B cell (primary cell): ENCODE data around the gene ABR. TPM values are rescaled to one million over a fixed set of nuclear protein-coding genes. Genes with fewer than 3 reads are reported as not detected.
A peak's percentile ranks its signal among the peaks of the same experiment; 100 is the strongest.

Source experiments
- ATAC-seq: fragments of 200-7000 bp; cut with Tn5 transposase; one replicate; pipeline ENCODE4 v1.10.0; 2021; ENCODE audit warnings: low read depth, mild to moderate bottlenecking, moderate number of reproducible peaks, moderate library complexity
- CTCF ChIA-PET: fragments of 350-600 bp; sonication (Branson Sonifier 250); formaldehyde crosslinking; loops from one replicate; lab custom pipeline; 2021; ENCODE audit warnings: antibody characterized with exemption, inconsistent platforms; lab: Charles Lee
- POLR2A ChIA-PET: fragments of 350-600 bp; sonication (Branson Sonifier 250); formaldehyde crosslinking; loops from one replicate; lab custom pipeline; 2021; ENCODE audit warnings: antibody characterized with exemption; lab: Charles Lee
- DNase-seq: peaks from one replicate; pipeline ENCODE4 v3.0.0; 2013
- H2AFZ ChIP-seq: 2 replicates; pipeline ENCODE4 v1.6.1; 2012; ENCODE audit warnings: mild to moderate bottlenecking, low read depth, low read length; ENCODE audit not compliant: insufficient read depth, poor library complexity, severe bottlenecking
- H3K27ac ChIP-seq, 2 donors: 1 replicate in 1 of 2; 2 replicates in 1 of 2; pipeline ENCODE4 v1.5.1; 2012 to 2013; ENCODE audit warnings: low read length in 2 of 2, mild to moderate bottlenecking in 2 of 2, moderate library complexity in 1 of 2
- H3K27me3 ChIP-seq, 4 experiments: fragments of 200-600 bp in 1 of 4; sonication (generic) in 1 of 4; replicated peaks in 1 of 4; 1 replicate in 2 of 4; 2 replicates in 2 of 4; pipeline versions ENCODE4 v1.6.1 to v1.7.0; 2013 to 2016; ENCODE audit warnings: low read length in 3 of 4, mild to moderate bottlenecking in 2 of 4, mixed read lengths in 1 of 4, moderate library complexity in 1 of 4; ENCODE audit not compliant: insufficient read depth in 4 of 4, control insufficient read depth in 3 of 4; ENCODE audit errors: control extremely low read depth in 1 of 4
- H3K36me3 ChIP-seq, 2 experiments: replicated peaks in 1 of 2; 1 replicate in 1 of 2; 2 replicates in 1 of 2; pipeline versions ENCODE4 v1.6.1 to v1.7.1; 2013; ENCODE audit warnings: low read length in 1 of 2; ENCODE audit not compliant: insufficient read depth in 2 of 2, control insufficient read depth in 1 of 2; ENCODE audit errors: control extremely low read depth in 1 of 2, extremely low read depth in 1 of 2
- H3K4me1 ChIP-seq, 2 donors: fragments of 200-600 bp in 1 of 2; sonication (generic) in 1 of 2; 1 replicate in 1 of 2; 2 replicates in 1 of 2; pipeline versions ENCODE4 v1.5.1 to v1.6.1; 2013 to 2017; ENCODE audit warnings: low read length in 2 of 2; ENCODE audit not compliant: control insufficient read depth in 2 of 2, insufficient read depth in 2 of 2
- H3K4me2 ChIP-seq: replicated peaks from 2 replicates; pipeline ENCODE3; 2012; ENCODE audit warnings: mild to moderate bottlenecking, low read depth, low read length; ENCODE audit not compliant: poor library complexity, severe bottlenecking
- H3K4me3 ChIP-seq, 5 experiments: fragments of 200-600 bp in 1 of 5; sonication (generic) in 1 of 5; 1 replicate in 3 of 5; 2 replicates in 2 of 5; pipeline versions ENCODE4 v1.5.1 to v1.7.0; 2011 to 2016; ENCODE audit warnings: low read length in 4 of 5, mild to moderate bottlenecking in 4 of 5, low read depth in 2 of 5, control low read depth in 1 of 5, moderate library complexity in 1 of 5; ENCODE audit not compliant: insufficient read depth in 1 of 5; ENCODE audit errors: control extremely low read depth in 1 of 5, extremely low read depth in 1 of 5
- H3K79me2 ChIP-seq: fragments of 200-600 bp; sonication (generic); one replicate; pipeline ENCODE4 v1.6.0; 2016; ENCODE audit warnings: low read length; ENCODE audit not compliant: control insufficient read depth, insufficient read depth
- H3K9ac ChIP-seq: fragments of 200-600 bp; sonication (generic); 2 replicates; pipeline ENCODE4 v1.6.1; 2017; ENCODE audit warnings: mild to moderate bottlenecking, low read length, moderate library complexity
- H3K9me3 ChIP-seq, 3 donors: one replicate each; pipeline versions ENCODE4 v1.6.1 to v1.7.1; 2013; ENCODE audit warnings: low read length in 2 of 3; ENCODE audit not compliant: control insufficient read depth in 2 of 3, insufficient read depth in 1 of 3; ENCODE audit errors: control extremely low read depth in 1 of 3
- H4K20me1 ChIP-seq: 2 replicates; pipeline ENCODE4 v1.6.0; 2012; ENCODE audit warnings: mild to moderate bottlenecking, low read length; ENCODE audit not compliant: insufficient read depth, control insufficient read depth, poor library complexity, severe bottlenecking
- H3K27ac Mint-ChIP-seq: one replicate; pipeline ENCODE4 v1.8.0; 2021; ENCODE audit warnings: mixed read lengths
- H3K27me3 Mint-ChIP-seq: one replicate; pipeline ENCODE4 v1.8.0; 2021; ENCODE audit warnings: mixed read lengths
- H3K4me1 Mint-ChIP-seq: one replicate; pipeline ENCODE4 v1.8.0; 2021; ENCODE audit warnings: mixed read lengths
- H3K4me3 Mint-ChIP-seq: one replicate; pipeline ENCODE4 v1.8.0; 2021; ENCODE audit warnings: mixed read lengths
- H3K9me3 Mint-ChIP-seq: one replicate; pipeline ENCODE4 v1.8.0; 2022; ENCODE audit warnings: mixed read lengths; ENCODE audit not compliant: insufficient read depth
- CTCF ChIP-seq: fragments of 200-600 bp; IDR thresholded peaks from one replicate; pipeline ENCODE4 v1.8.0; 2022; ENCODE audit warnings: antibody characterized with exemption, mild to moderate bottlenecking
- EZH2 ChIP-seq: IDR thresholded peaks from 2 replicates; pipeline ENCODE4 v1.6.1; 2012; ENCODE audit warnings: borderline replicate concordance, low read depth, mild to moderate bottlenecking, moderate library complexity, low read length; ENCODE audit not compliant: insufficient read depth, poor library complexity, severe bottlenecking
- WGBS: methylation state at CpG from one replicate; pipeline ENCODE4 v1.1.5; 2013; ENCODE audit warnings: missing lambda C conversion rate; ENCODE audit not compliant: insufficient coverage; 5-methylcytosine and 5-hydroxymethylcytosine counted together
- intact Hi-C: fragments of 100-400 bp; cut with micrococcal nuclease; formaldehyde crosslinking; loops from one replicate; pipeline ENCODE4 v1.10.0; 2022
- polyA plus RNA-seq: library from polyadenylated mRNA; depleted of rRNA; stranded (reverse); fragments of >200 nt; gene quantifications from 2 replicates; pipeline ENCODE4 v1.2.3, GENCODE V29; 2012
- total RNA-seq, 2 donors: library from RNA; stranded (reverse); fragments of 120-200 nt in 1 of 2; gene quantifications; 1 replicate in 1 of 2; 2 replicates in 1 of 2; pipeline versions ENCODE4 v1.2.3 to v1.2.4, GENCODE V29; 2013 to 2022

The ABR gene
- total and polyA plus RNA-seq, 2 donors (not counting 1 experiment from before 2014, with no cell fraction given): 79.8 to 262 TPM

- ChIA-PET POLR2A (interaction anchor here (0.6 to 3.4 kb wide), 9 partner anchors 12 to 543 kb away, joined by 4 to 24 read pairs (median 8); no protein-coding TSS in a partner anchor), CTCF (interaction anchor here (0.7 to 4.4 kb wide), 12 partner anchors 10 to 287 kb away, joined by 3 to 42 read pairs (median 7); no protein-coding TSS in a partner anchor)
- peak overlapping the region; percentile 69 for H2AFZ ChIP-seq
- peak overlapping the region; percentile 81 for H3K4me2 ChIP-seq
- H3K36me3 ChIP-seq: peaks cover 2 to 18% of the 10 kb centered on the region in 2 experiments
- H3K4me3 Mint-ChIP-seq: peak overlapping the region; percentile 95
- H3K27me3 ChIP-seq: peaks cover 0 to 11% (median 0%) of the 10 kb centered on the region in 4 experiments
- peak overlapping the region; percentile 87 for H3K27ac Mint-ChIP-seq
- peak overlapping the region; percentile 83 for H3K9ac ChIP-seq
- peaks cover 50% of the 10 kb centered on the region for H3K79me2 ChIP-seq
- peaks cover 25 to 32% of the 10 kb centered on the region in 2 donors for H3K4me1 ChIP-seq
- no peak for TF ChIP-seq CTCF
- TF ChIP-seq EZH2: no peak
- ATAC-seq (peak; percentile 69), DNase-seq (peak; percentile 87)
- no peaks in the 10 kb centered on the region for H3K9me3 Mint-ChIP-seq
- H3K4me1 Mint-ChIP-seq: peaks cover 41% of the 10 kb centered on the region
- H3K27ac ChIP-seq: peak overlapping the region; percentile 11 to 82
- 8% methylated on average over 58 of the region's 58 CpGs for WGBS
- H3K4me3 ChIP-seq: peak overlapping the region; percentile 30 to 80 (median 63)
- H3K27me3 Mint-ChIP-seq: peaks cover 7% of the 10 kb centered on the region
- H4K20me1 ChIP-seq: peaks cover 58% of the 10 kb centered on the region
- intact Hi-C loops: loop anchor here (1.0 to 2.0 kb wide), 4 partner anchors 30 to 365 kb away; no protein-coding TSS in a partner anchor
- no peaks in the 10 kb centered on the region for H3K9me3 ChIP-seq
These were observed 48.4 kb upstream of the ABR start for GRCh38 chr17:1227917-1228780.
